Vagina (tissue), 2 donors: ENCODE measurements around the gene SLC9A7. TPM values are rescaled to one million over a fixed set of nuclear protein-coding genes. Genes with fewer than 3 reads are reported as not detected.

Experiments
- DNase-seq, 2 donors: peaks; one replicate each; pipeline ENCODE4 v3.0.0-alpha.2; 2017; ENCODE audit errors: extremely low spot score in 2 of 2
- H3K27ac ChIP-seq: fragments of 200-600 bp; sonication (generic); one replicate; pipeline ENCODE4 v1.5.1; 2019
- H3K27me3 ChIP-seq: fragments of 200-600 bp; sonication (generic); one replicate; pipeline ENCODE4 v1.5.1; 2019
- H3K36me3 ChIP-seq, 2 donors: fragments of 200-600 bp; sonication (generic); one replicate each; pipeline ENCODE4 v1.5.1; 2017 to 2019
- H3K4me1 ChIP-seq: fragments of 200-600 bp; sonication (generic); one replicate; pipeline ENCODE4 v1.5.1; 2019
- H3K4me3 ChIP-seq, 2 donors: fragments of 200-600 bp; sonication (generic); 1 replicate in 1 of 2; 2 replicates in 1 of 2; pipeline ENCODE4 v1.5.1; 2016 to 2019
- H3K9me3 ChIP-seq: fragments of 200-600 bp; sonication (generic); one replicate; pipeline ENCODE4 v1.5.1; 2019
- CTCF ChIP-seq, 3 experiments: fragments of 450-650 bp in 2 of 3; fragments of 200-600 bp in 1 of 3; sonication (generic) in 1 of 3; IDR thresholded peaks; one replicate each; pipeline ENCODE4 v1.5.1; 2017 to 2019; ENCODE audit warnings: antibody characterized with exemption in 3 of 3, mild to moderate bottlenecking in 2 of 3, moderate library complexity in 2 of 3
- POLR2A ChIP-seq, 2 donors: fragments of 450-650 bp; IDR thresholded peaks; one replicate each; pipeline ENCODE4 v1.6.1; 2017; ENCODE audit warnings: antibody characterized with exemption in 2 of 2, mild to moderate bottlenecking in 2 of 2, moderate library complexity in 2 of 2
- POLR2AphosphoS5 ChIP-seq, 2 donors: sonication (generic); formaldehyde crosslinking; IDR thresholded peaks; one replicate each; pipeline ENCODE4 v1.9.0; 2017; ENCODE audit warnings: antibody characterized with exemption in 2 of 2, mild to moderate bottlenecking in 2 of 2, low read depth in 1 of 2; ENCODE audit not compliant: insufficient read depth in 1 of 2
- intact Hi-C: fragments of 100-400 bp; cut with DNase I; formaldehyde crosslinking; loops from one replicate; pipeline ENCODE4 v1.15.1; 2023
- total RNA-seq: library from RNA; depleted of rRNA; stranded (reverse); fragments of >200 nt; gene quantifications from one replicate; pipeline ENCODE4 v1.2.3, GENCODE V29; 2016

The SLC9A7 gene
- total RNA-seq, 1 donor from 2014 or later = 4.2 TPM

- Histone ChIP-seq H3K4me3 (no peak overlapping the region), H3K4me1 (no peaks in the 10 kb centered on the region), H3K27ac (no peak overlapping the region), H3K27me3 (no peaks in the 10 kb centered on the region), H3K9me3 (no peaks in the 10 kb centered on the region), H3K36me3 (no peaks in the 10 kb centered on the region)
- intact Hi-C loops = no loop called here
- DNase-seq = no peak
- TF ChIP-seq CTCF (IDR thresholded peaks at IDR 0.05) (no peak), POLR2AphosphoS5 (IDR thresholded peaks at IDR 0.05; ENCODE audit: insufficient read depth in 1 of 2, low read depth in 1 of 2) (no peak), POLR2A (IDR thresholded peaks at IDR 0.05) (no peak)
These were observed 93.4 kb downstream of the SLC9A7 start for GRCh38 chrX:46665232-46666152.

DNA sequence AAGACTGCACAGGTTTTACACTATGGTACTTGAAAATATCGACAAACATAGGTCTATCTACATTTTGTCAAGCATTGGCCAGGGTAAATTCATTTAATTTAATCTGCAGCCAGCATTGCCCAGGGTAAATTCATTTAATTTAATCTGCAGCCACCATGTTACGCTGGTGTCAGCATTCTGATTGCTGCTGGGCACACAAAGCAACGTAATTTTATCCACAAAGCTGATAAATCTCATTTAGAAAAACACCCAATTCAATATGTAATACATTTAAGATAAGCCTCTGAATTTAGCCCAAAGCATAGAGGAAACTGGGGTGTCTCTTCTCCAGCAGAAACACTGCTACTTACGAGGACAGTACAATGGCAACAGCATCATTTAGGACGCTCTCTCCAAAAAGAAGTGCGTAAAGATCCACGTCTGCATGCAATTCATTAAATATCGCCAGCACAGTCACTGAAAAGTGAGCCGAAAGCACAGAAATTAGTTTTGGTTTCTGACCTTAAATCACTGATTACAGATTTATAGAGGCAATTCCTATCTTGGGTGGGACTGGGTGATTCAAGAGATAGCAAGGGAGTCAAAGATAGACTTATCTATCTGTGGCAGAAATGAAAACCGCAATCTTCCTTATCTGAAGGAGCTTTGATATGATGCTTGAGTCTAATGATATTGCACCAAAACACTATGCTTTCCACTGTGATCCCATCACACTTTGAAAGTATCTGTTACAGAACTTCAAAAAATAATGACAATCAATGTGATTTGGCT, 96.5 kb downstream of the SLC9A7 start:
- TF ChIP-seq CTCF (IDR thresholded peaks at IDR 0.05) = no peak
- TF ChIP-seq POLR2A (IDR thresholded peaks at IDR 0.05) = no peak
- no peak for TF ChIP-seq POLR2AphosphoS5 (IDR thresholded peaks at IDR 0.05; ENCODE audit: insufficient read depth in 1 of 2, low read depth in 1 of 2)
- Histone ChIP-seq H3K27me3 (no peaks in the 10 kb centered on the region), H3K4me3 (no peak overlapping the region), H3K9me3 (no peaks in the 10 kb centered on the region), H3K27ac (no peak overlapping the region), H3K4me1 (no peaks in the 10 kb centered on the region), H3K36me3 (no peaks in the 10 kb centered on the region)
- no peak for DNase-seq
- intact Hi-C loops = no loop called here

GRCh38 chrX:46653482-46653881, 105.4 kb downstream of the SLC9A7 start:
- intact Hi-C loops = no loop called here
- no peak for DNase-seq

GRCh38 chrX:46649421-46650260, 109.3 kb downstream of the SLC9A7 start:
- Histone ChIP-seq H3K27ac (no peak overlapping the region), H3K4me1 (peaks cover 4% of the 10 kb centered on the region), H3K27me3 (no peaks in the 10 kb centered on the region), H3K36me3 (no peaks in the 10 kb centered on the region), H3K9me3 (no peaks in the 10 kb centered on the region), H3K4me3 (no peak overlapping the region)
- no peak for DNase-seq
- TF ChIP-seq CTCF (IDR thresholded peaks at IDR 0.05) = no peak
- no peak for TF ChIP-seq POLR2AphosphoS5 (IDR thresholded peaks at IDR 0.05; ENCODE audit: insufficient read depth in 1 of 2, low read depth in 1 of 2)
- no peak for TF ChIP-seq POLR2A (IDR thresholded peaks at IDR 0.05)
- intact Hi-C loops = no loop called here

More at GRCh38 chrX:46653482-46653881, 105.4 kb downstream of the SLC9A7 start:
- no peaks in the 10 kb centered on the region for H3K9me3 ChIP-seq
- H3K27me3 ChIP-seq = no peaks in the 10 kb centered on the region
- TF ChIP-seq POLR2AphosphoS5 (IDR thresholded peaks at IDR 0.05; ENCODE audit: insufficient read depth in 1 of 2, low read depth in 1 of 2) (no peak), POLR2A (IDR thresholded peaks at IDR 0.05) (no peak), CTCF (IDR thresholded peaks at IDR 0.05) (no peak)
- no peak overlapping the region for H3K27ac ChIP-seq
- H3K4me1 ChIP-seq = peaks cover 4% of the 10 kb centered on the region
- no peak overlapping the region for H3K4me3 ChIP-seq
- no peaks in the 10 kb centered on the region for H3K36me3 ChIP-seq
